Choroid plexus epithelial cell (primary cell): Measurements from ENCODE around the gene MYLIP.

Experiments
- DNase-seq: peaks from one replicate; pipeline ENCODE4 v3.0.0-alpha.2; 2010; ENCODE audit warnings: low read depth
- H3K4me3 ChIP-seq: 2 replicates; pipeline ENCODE4 v1.5.1; 2011; ENCODE audit warnings: low read depth, mild to moderate bottlenecking, control low read depth, low read length, moderate library complexity
- TF ChIP-seq, protein P1 (sequence below): conservative IDR thresholded peaks from 2 replicates; pipeline ENCODE4 v1.5.1; 2011; ENCODE audit warnings: low read depth, mild to moderate bottlenecking, control low read depth, inconsistent platforms, low read length, moderate library complexity

The MYLIP gene

DNA sequence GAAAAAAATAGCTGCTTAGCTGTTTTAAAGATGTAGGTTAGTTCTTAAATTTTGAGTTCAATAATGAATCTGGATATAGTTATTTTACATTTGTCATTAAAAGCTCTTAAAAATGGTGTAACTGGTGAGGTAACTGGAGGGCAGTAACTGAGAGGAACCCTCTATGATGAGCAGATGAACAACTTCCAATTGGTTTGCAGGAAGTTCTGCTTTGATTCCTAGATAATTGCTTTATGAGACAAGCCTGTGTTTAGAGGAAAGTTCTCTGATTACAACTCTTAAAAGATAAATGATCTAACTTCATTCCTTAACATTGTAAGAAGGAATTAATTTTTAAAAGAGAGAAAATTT is 8.5 kb downstream of the MYLIP start:
- H3K4me3 ChIP-seq, result no peak overlapping the region
- no peak for DNase-seq
- TF ChIP-seq, protein P1, sequence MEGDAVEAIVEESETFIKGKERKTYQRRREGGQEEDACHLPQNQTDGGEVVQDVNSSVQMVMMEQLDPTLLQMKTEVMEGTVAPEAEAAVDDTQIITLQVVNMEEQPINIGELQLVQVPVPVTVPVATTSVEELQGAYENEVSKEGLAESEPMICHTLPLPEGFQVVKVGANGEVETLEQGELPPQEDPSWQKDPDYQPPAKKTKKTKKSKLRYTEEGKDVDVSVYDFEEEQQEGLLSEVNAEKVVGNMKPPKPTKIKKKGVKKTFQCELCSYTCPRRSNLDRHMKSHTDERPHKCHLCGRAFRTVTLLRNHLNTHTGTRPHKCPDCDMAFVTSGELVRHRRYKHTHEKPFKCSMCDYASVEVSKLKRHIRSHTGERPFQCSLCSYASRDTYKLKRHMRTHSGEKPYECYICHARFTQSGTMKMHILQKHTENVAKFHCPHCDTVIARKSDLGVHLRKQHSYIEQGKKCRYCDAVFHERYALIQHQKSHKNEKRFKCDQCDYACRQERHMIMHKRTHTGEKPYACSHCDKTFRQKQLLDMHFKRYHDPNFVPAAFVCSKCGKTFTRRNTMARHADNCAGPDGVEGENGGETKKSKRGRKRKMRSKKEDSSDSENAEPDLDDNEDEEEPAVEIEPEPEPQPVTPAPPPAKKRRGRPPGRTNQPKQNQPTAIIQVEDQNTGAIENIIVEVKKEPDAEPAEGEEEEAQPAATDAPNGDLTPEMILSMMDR, result no peak

DNA sequence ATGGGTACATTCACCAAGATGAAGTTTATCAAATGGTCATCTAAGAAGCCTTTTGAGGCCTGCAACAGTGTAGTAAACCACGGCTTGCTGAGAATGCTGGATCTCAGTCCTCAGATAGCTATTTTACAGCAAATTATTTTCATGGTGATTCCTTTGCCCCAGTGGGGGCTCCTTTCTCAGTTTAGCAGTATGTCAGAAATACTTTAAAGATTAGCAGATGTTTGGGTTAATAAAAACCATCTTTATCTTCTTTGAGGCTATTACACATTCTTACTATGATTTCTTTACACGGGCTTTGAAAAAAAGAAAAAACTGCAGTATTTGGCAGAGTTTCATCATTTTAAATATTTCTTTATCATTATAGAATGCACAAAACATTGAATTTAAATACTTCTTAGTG is 10.7 kb downstream of the MYLIP start:
- TF ChIP-seq, protein P1, result no peak
- no peak for DNase-seq
- no peak overlapping the region for H3K4me3 ChIP-seq

DNA sequence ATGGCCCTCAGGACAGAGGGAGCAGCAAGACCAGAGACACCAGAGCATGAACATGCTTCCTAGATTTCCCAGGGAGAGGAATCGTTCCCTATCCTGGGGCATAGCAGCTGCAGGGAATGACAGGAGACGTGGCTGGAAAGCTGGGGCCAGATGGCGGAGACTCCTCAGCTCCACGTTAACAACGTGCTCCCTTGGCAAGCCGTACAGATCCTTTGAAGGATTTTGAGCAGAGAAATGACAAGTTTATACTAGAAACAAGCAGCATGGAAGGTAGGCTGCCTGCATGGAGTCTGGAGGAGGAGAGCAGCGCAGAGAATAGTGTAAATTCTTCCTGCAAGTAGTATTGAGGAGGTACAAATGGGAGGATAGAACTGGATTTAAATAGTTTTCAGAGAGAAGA is 11.7 kb downstream of the MYLIP start:
- TF ChIP-seq, protein P1, result no peak
- DNase-seq, result no peak
- H3K4me3 ChIP-seq, result no peak overlapping the region

DNA sequence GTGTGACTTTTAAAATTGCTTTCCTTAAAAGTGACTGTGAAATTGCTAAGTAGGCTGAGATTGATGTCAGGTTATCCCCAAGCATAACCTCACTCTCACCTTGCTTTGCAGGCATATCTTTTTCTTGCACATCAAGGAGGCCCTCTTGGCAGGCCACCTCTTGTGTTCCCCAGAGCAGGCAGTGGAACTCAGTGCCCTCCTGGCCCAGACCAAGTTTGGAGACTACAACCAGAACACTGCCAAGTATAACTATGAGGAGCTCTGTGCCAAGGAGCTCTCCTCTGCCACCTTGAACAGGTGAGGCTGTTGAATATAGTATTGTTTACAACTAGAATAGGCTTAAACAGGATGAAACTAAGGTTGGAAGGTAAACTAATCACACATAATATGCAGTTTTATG is 12.6 kb downstream of the MYLIP start:
- TF ChIP-seq, protein P1, result no peak
- no peak overlapping the region for H3K4me3 ChIP-seq
- DNase-seq, result no peak

DNA sequence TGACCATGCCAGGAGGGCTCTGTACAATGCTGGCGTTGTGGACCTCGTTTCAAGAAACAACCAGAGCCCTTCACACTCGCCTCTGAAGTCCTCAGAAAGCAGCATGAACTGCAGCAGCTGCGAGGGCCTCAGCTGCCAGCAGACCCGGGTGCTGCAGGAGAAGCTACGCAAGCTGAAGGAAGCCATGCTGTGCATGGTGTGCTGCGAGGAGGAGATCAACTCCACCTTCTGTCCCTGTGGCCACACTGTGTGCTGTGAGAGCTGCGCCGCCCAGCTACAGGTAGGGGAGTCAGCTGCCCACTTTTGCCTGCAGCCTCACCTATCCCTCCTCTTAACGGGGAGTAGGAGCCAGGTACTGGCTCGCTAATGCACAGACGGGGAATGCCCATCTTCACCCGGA is 16.2 kb downstream of the MYLIP start:
- no peak overlapping the region for H3K4me3 ChIP-seq
- TF ChIP-seq, protein P1, result no peak
- DNase-seq, result no peak

DNA sequence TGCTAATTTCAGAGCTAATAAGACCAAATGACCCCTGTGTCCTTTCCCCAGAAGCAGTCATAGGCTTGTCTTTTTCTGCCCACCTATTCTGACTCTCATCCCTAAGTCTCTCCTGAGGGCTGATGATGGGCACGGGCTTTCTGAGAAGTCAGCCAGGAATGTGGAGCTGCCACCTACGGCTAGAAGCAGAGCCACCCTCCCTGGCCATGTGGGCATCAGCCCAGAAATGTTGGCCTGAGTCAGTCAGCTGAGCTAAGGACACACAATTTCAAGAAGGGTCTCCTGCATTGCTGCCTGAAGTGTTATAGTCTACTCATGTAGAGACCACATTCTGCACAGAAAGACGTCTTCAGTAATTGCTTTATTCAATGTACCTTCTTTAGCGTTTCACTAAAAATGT is 17.1 kb downstream of the MYLIP start:
- DNase-seq, result no peak
- TF ChIP-seq, protein P1, result no peak
- no peak overlapping the region for H3K4me3 ChIP-seq

DNA sequence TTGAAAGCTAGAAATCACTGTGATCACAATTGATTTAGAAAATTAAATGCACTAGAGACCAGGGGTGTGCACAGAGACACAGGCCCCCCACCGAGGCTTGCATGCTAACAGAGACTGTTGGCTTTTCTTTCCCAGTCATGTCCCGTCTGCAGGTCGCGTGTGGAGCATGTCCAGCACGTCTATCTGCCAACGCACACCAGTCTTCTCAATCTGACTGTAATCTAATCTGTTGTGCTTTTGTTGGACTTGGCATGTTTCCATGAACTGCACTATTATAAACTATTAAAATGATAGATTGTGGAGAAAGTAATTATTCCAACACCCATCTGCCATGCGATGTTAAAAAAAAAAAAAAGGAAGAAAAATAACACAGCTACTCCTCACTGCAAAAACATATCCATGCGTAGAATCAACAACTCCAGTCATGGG is 17.7 kb downstream of the MYLIP start:
- DNase-seq, result peak; percentile 58
- TF ChIP-seq, protein P1, result no peak
- H3K4me3 ChIP-seq, result no peak overlapping the region
